ENCODE data around the gene UBE2L3. TPM values are rescaled to one million over a fixed set of nuclear protein-coding genes. Genes with fewer than 3 reads are reported as not detected.
A peak's percentile ranks its signal among the peaks of the same experiment; 100 is the strongest.
"Not testable (repeated sequence)": the region's sequence is repeated elsewhere in the genome, so short reads cannot be mapped to it uniquely, and the experiment has no call there.

The UBE2L3 gene
- total RNA-seq, result 28.6 and 30.9 TPM in 2 replicates
- 31.3 TPM for total RNA-seq (2013)
- 11.8 and 13.5 TPM in 2 replicates for polyA plus RNA-seq
- polyA minus RNA-seq, result 18.0 and 20.0 TPM in 2 replicates

GRCh38 chr22:21567456-21568346, at the start of gene UBE2L3:
UBE2L3 (plus strand) TSS chr22:21567714; CDS start chr22:21567745, 31 bp downstream.
- Histone ChIP-seq H3K4me3 (ENCODE audit: control extremely low read depth in 1 of 5, extremely low read depth in 1 of 5, insufficient read depth in 1 of 5, low read depth in 2 of 5, low read length in 4 of 5) (peak within 1 kb of the TSS; percentile 70 to 91 (median 76)), H3K27ac (ENCODE audit: low read length in 2 of 2) (peak within 1 kb of the TSS; percentile 81 to 93), H3K4me2 (replicated peaks; ENCODE audit: low read depth, low read length, poor library complexity, severe bottlenecking) (peak within 1 kb of the TSS; percentile 96), H3K27me3 (replicated peaks in 1 of 4; ENCODE audit: control extremely low read depth in 1 of 4, control insufficient read depth in 3 of 4, insufficient read depth in 4 of 4, low read length in 3 of 4) (no peaks in the 10 kb centered on the region), H4K20me1 (ENCODE audit: control insufficient read depth, insufficient read depth, low read length, poor library complexity, severe bottlenecking) (peaks cover 47% of the 10 kb centered on the region), H3K9ac (ENCODE audit: low read length) (peak within 1 kb of the TSS; percentile 98), H3K4me1 (ENCODE audit: control insufficient read depth in 2 of 2, insufficient read depth in 2 of 2, low read length in 2 of 2) (peaks cover 27 to 34% of the 10 kb centered on the region in 2 donors), H3K79me2 (ENCODE audit: control insufficient read depth, insufficient read depth, low read length) (peaks cover 59% of the 10 kb centered on the region), H2AFZ (ENCODE audit: insufficient read depth, low read depth, low read length, poor library complexity, severe bottlenecking) (peak within 1 kb of the TSS; percentile 84), H3K9me3 (ENCODE audit: control extremely low read depth in 1 of 3, control insufficient read depth in 2 of 3, insufficient read depth in 1 of 3, low read length in 2 of 3) (no peaks in the 10 kb centered on the region), H3K36me3 (replicated peaks in 1 of 2; ENCODE audit: control extremely low read depth in 1 of 2, control insufficient read depth in 1 of 2, extremely low read depth in 1 of 2, insufficient read depth in 2 of 2, low read length in 1 of 2) (peaks cover 0 to 2% of the 10 kb centered on the region in 2 experiments)
- peak within 1 kb of the TSS; percentile 84 for H3K27ac Mint-ChIP-seq
- H3K4me3 Mint-ChIP-seq, result peak within 1 kb of the TSS; percentile 90
- CTCF ChIA-PET, result interaction anchor here (0.8 kb wide), 1 partner anchor 62 kb away, joined by 3 read pairs; no protein-coding TSS in a partner anchor
- H3K9me3 Mint-ChIP-seq (ENCODE audit: insufficient read depth), result no peaks in the 10 kb centered on the region
- TF ChIP-seq EZH2 (IDR thresholded peaks at IDR 0.05; ENCODE audit: borderline replicate concordance, insufficient read depth, low read depth, low read length, poor library complexity, severe bottlenecking), result no peak
- TF ChIP-seq CTCF (IDR thresholded peaks at IDR 0.05), result no peak
- intact Hi-C loops (cut with micrococcal nuclease), result loop anchor here (1.0 kb wide), 1 partner anchor 62 kb away; no protein-coding TSS in a partner anchor
- DNase-seq (peak; percentile 90), ATAC-seq (ENCODE audit: low read depth) (peak; percentile 92)
- WGBS (ENCODE audit: insufficient coverage), result under 1% methylated on average over 85 of the region's 85 CpGs
- no peaks in the 10 kb centered on the region for H3K27me3 Mint-ChIP-seq
- peaks cover 35% of the 10 kb centered on the region for H3K4me1 Mint-ChIP-seq
- POLR2A ChIA-PET, result no interaction called here

- H3K27ac Mint-ChIP-seq; H3K9me3 ChIP-seq (ENCODE audit: control extremely low read depth in 1 of 3, control insufficient read depth in 2 of 3, insufficient read depth in 1 of 3, low read length in 2 of 3); H3K4me3 ChIP-seq (ENCODE audit: control extremely low read depth in 1 of 5, extremely low read depth in 1 of 5, insufficient read depth in 1 of 5, low read depth in 2 of 5, low read length in 4 of 5); H3K27me3 Mint-ChIP-seq; H3K9ac ChIP-seq (ENCODE audit: low read length); H3K4me2 ChIP-seq (replicated peaks; ENCODE audit: low read depth, low read length, poor library complexity, severe bottlenecking); POLR2A ChIA-PET; DNase-seq; H3K4me1 ChIP-seq (ENCODE audit: control insufficient read depth in 2 of 2, insufficient read depth in 2 of 2, low read length in 2 of 2); ATAC-seq (ENCODE audit: low read depth); CTCF ChIA-PET; H4K20me1 ChIP-seq (ENCODE audit: control insufficient read depth, insufficient read depth, low read length, poor library complexity, severe bottlenecking); H3K9me3 Mint-ChIP-seq (ENCODE audit: insufficient read depth); H3K79me2 ChIP-seq (ENCODE audit: control insufficient read depth, insufficient read depth, low read length); H3K4me1 Mint-ChIP-seq; H3K27ac ChIP-seq (ENCODE audit: low read length in 2 of 2); H2AFZ ChIP-seq (ENCODE audit: insufficient read depth, low read depth, low read length, poor library complexity, severe bottlenecking); H3K4me3 Mint-ChIP-seq; H3K27me3 ChIP-seq (replicated peaks in 1 of 4; ENCODE audit: control extremely low read depth in 1 of 4, control insufficient read depth in 3 of 4, insufficient read depth in 4 of 4, low read length in 3 of 4); H3K36me3 ChIP-seq (replicated peaks in 1 of 2; ENCODE audit: control extremely low read depth in 1 of 2, control insufficient read depth in 1 of 2, extremely low read depth in 1 of 2, insufficient read depth in 2 of 2, low read length in 1 of 2); intact Hi-C loops (cut with micrococcal nuclease): not testable (repeated sequence)
- no CpG with 5 or more reads among the region's 6 CpGs for WGBS (ENCODE audit: insufficient coverage)
These were observed 40.6 kb upstream of the UBE2L3 start for GRCh38 chr22:21526705-21527500.

- H3K79me2 ChIP-seq (ENCODE audit: control insufficient read depth, insufficient read depth, low read length); H3K9ac ChIP-seq (ENCODE audit: low read length); H2AFZ ChIP-seq (ENCODE audit: insufficient read depth, low read depth, low read length, poor library complexity, severe bottlenecking); H3K27me3 ChIP-seq (replicated peaks in 1 of 4; ENCODE audit: control extremely low read depth in 1 of 4, control insufficient read depth in 3 of 4, insufficient read depth in 4 of 4, low read length in 3 of 4); H3K4me1 Mint-ChIP-seq; H3K4me1 ChIP-seq (ENCODE audit: control insufficient read depth in 2 of 2, insufficient read depth in 2 of 2, low read length in 2 of 2); H3K27ac ChIP-seq (ENCODE audit: low read length in 2 of 2); H3K4me3 Mint-ChIP-seq; POLR2A ChIA-PET; CTCF ChIA-PET; H3K4me3 ChIP-seq (ENCODE audit: control extremely low read depth in 1 of 5, extremely low read depth in 1 of 5, insufficient read depth in 1 of 5, low read depth in 2 of 5, low read length in 4 of 5); ATAC-seq (ENCODE audit: low read depth); H3K27me3 Mint-ChIP-seq; H3K9me3 ChIP-seq (ENCODE audit: control extremely low read depth in 1 of 3, control insufficient read depth in 2 of 3, insufficient read depth in 1 of 3, low read length in 2 of 3); H4K20me1 ChIP-seq (ENCODE audit: control insufficient read depth, insufficient read depth, low read length, poor library complexity, severe bottlenecking); intact Hi-C loops (cut with micrococcal nuclease); DNase-seq; H3K4me2 ChIP-seq (replicated peaks; ENCODE audit: low read depth, low read length, poor library complexity, severe bottlenecking); H3K27ac Mint-ChIP-seq; H3K9me3 Mint-ChIP-seq (ENCODE audit: insufficient read depth); H3K36me3 ChIP-seq (replicated peaks in 1 of 2; ENCODE audit: control extremely low read depth in 1 of 2, control insufficient read depth in 1 of 2, extremely low read depth in 1 of 2, insufficient read depth in 2 of 2, low read length in 1 of 2): not testable (repeated sequence)
- WGBS (ENCODE audit: insufficient coverage), result no CpG with 5 or more reads among the region's 5 CpGs
These were observed 36.0 kb upstream of the UBE2L3 start for GRCh38 chr22:21531525-21531924.
